Fibroblast of the aortic adventitia (primary cell): ENCODE results near the gene HOXB5. TPM values are rescaled to one million over a fixed set of nuclear protein-coding genes. Genes with fewer than 3 reads are reported as not detected.
A peak's percentile ranks its signal among the peaks of the same experiment; 100 is the strongest.

ENCODE experiments used
- DNase-seq: peaks from one replicate; pipeline ENCODE4 v3.0.0-alpha.2; 2010; ENCODE audit warnings: low read depth
- H3K4me3 ChIP-seq: 2 replicates; pipeline ENCODE4 v1.5.1; 2011; ENCODE audit warnings: low read depth, mild to moderate bottlenecking, control low read depth, low read length, moderate library complexity
- total RNA-seq: library from RNA; depleted of rRNA; stranded (reverse); fragments of >200 nt; gene quantifications from 2 replicates; pipeline ENCODE4 v1.2.3, GENCODE V29; 2012; ENCODE audit warnings: low replicate concordance
- TF ChIP-seq, protein P1 (sequence below): IDR thresholded peaks from 2 replicates; pipeline ENCODE4 v1.5.1; 2011; ENCODE audit warnings: mild to moderate bottlenecking, low read length, control low read depth, inconsistent platforms; ENCODE audit not compliant: insufficient read depth

Gene HOXB5
- total RNA-seq, 1 donor, result 0.27 TPM

DNA sequence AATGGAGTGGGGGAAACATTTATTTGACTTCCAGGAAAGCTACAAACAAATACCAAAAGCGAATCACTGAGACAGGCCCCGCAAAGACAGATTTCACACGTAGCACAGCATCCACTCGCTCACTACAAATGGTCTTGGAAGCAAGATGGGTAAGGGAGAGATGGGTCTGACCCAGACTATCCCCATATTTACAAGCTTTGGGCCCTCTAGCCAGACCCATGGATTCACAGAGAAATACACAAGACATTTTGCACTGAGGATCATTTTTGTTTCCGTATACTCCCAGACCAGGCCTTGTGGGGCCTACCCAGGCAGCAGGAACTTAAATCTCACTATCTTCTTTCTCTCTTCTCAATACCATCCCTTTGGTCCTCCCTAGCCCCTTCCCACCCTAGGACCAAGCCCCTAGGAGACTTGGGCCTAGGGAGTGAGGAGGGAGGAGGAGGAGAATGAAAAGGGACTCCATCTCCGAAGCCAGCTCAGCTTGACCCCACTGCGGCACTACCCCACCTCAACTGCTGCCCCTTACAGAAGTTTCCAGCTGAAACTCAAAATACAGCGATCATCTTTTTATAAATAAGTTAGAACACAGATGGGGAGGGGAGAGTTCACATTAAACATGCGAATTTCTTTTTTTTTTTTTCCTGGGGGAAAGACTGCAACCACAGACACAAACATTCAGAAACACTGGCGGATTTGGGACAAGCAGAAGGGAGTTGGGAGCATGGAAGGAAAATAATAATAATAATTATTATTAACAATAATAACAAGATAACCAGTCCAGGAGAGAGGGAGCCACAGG, 2.1 kb downstream of the HOXB5 start:
- TF ChIP-seq, protein P1, sequence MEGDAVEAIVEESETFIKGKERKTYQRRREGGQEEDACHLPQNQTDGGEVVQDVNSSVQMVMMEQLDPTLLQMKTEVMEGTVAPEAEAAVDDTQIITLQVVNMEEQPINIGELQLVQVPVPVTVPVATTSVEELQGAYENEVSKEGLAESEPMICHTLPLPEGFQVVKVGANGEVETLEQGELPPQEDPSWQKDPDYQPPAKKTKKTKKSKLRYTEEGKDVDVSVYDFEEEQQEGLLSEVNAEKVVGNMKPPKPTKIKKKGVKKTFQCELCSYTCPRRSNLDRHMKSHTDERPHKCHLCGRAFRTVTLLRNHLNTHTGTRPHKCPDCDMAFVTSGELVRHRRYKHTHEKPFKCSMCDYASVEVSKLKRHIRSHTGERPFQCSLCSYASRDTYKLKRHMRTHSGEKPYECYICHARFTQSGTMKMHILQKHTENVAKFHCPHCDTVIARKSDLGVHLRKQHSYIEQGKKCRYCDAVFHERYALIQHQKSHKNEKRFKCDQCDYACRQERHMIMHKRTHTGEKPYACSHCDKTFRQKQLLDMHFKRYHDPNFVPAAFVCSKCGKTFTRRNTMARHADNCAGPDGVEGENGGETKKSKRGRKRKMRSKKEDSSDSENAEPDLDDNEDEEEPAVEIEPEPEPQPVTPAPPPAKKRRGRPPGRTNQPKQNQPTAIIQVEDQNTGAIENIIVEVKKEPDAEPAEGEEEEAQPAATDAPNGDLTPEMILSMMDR, result no peak
- no peak for DNase-seq
- H3K4me3 ChIP-seq, result no peak overlapping the region

DNA sequence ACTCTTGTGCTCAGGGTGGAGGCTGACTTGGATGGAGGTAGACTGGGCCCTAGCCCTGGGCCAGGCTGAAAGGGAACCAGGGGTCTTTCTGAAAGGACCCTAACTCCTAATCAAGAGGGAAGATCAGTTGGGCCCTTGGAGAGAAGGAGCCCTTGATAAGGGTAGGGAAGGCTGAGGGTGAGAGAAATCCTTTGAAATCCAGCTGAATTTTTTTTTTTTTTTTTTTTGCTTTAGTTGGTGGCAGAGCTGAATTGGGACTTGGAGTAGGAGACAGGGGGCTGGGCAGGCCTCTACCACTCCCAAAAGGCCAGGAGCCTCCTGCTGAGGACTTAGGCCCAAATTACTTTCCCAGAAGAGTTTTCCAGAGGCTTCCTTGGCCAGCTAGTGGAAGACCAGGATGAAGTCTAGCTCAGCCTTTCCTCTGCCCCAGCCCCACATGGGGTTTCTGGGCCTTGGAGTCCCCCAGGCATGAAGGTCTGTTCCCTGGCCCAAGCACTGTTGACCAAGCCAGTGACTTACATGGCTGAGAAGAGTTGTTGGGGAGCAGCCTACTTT, 2.9 kb downstream of the HOXB5 start:
- no peak for DNase-seq
- TF ChIP-seq, protein P1, result no peak
- no peak overlapping the region for H3K4me3 ChIP-seq

- TF ChIP-seq, protein P1, result no peak
- peak within 1 kb of the TSS; percentile 5 for H3K4me3 ChIP-seq
- no peak for DNase-seq
These were observed 3.6 kb downstream of the HOXB5 start, which contains the start of gene HOXB3 for GRCh38 chr17:48589831-48590606. HOXB3 (minus strand) TSS chr17:48590241; CDS start chr17:48552474, 37,767 bp downstream.

GRCh38 chr17:48589060-48589830, 4.3 kb downstream of the HOXB5 start:
- no peak for DNase-seq

DNA sequence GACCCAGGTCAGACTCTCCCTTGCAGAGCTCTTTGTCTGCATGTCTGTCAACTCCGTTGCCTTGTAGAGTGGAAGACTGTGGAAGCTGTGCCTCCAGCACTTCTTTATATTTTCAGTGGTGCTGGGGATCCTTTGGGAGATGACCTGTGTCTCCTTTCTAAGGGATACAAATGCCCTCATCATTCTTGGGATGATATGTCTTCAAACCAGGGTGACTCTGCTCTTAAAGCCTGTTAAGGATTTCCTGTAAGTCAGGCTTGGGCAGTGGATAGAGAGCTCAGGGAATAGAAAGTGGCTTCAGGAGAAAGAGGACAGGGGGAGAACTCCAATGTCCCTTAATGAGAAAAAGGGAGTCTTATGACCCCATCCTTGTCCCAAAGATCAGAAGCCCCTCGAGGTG, 5.1 kb downstream of the HOXB5 start:
- H3K4me3 ChIP-seq, result no peak overlapping the region

More at GRCh38 chr17:48589060-48589830, 4.3 kb downstream of the HOXB5 start:
- no peak overlapping the region for H3K4me3 ChIP-seq
- TF ChIP-seq, protein P1, result no peak

DNA sequence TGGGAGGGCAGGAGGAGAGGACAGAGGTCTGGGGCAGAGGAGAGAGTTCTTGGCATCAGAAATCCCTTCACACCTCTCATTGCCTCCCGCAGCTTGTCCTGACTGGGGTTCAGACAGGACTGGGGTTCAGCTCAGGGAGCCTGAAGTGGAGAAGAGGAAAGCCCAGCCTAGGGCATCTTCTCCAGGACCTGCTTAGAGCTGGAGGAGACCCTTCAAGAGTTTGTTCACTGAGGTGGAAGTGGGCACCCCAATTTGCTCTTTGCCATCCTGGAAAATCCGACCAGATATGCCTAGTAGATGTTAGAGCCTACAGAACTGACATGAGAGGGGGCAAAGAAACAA, 5.5 kb downstream of the HOXB5 start:
- no peak overlapping the region for H3K4me3 ChIP-seq
- TF ChIP-seq, protein P1, result no peak
- no peak for DNase-seq

More for the DNA sequence above, 5.1 kb downstream of the HOXB5 start:
- no peak for DNase-seq
- TF ChIP-seq, protein P1, result no peak
